DOHH2 (cell line): Measurements from ENCODE around the gene CPLANE2.
"Not testable (repeated sequence)": the region's sequence is repeated elsewhere in the genome, so short reads cannot be mapped to it uniquely, and the experiment has no call there.

Experiments
- H3F3A ChIP-seq: fragments of 200-600 bp; sonication (generic), shearing (Covaris generic); 2 replicates; pipeline ENCODE4 v1.6.0; 2016; ENCODE audit warnings: antibody characterized with exemption, mild to moderate bottlenecking; ENCODE audit not compliant: control insufficient read depth, insufficient read depth
- H3K27ac ChIP-seq: fragments of 200-600 bp; sonication (generic); 2 replicates; pipeline ENCODE4 v1.5.1; 2014; ENCODE audit warnings: low read depth, mild to moderate bottlenecking, low read length, moderate library complexity
- H3K27me3 ChIP-seq: fragments of 200-600 bp; sonication (generic); 2 replicates; pipeline ENCODE4 v1.6.1; 2014; ENCODE audit warnings: mild to moderate bottlenecking, low read length, mixed read lengths; ENCODE audit not compliant: control insufficient read depth
- H3K36me3 ChIP-seq: fragments of 200-600 bp; sonication (generic); 2 replicates; pipeline ENCODE4 v1.6.1; 2014; ENCODE audit warnings: mild to moderate bottlenecking, low read length, moderate library complexity, mixed read lengths; ENCODE audit not compliant: control insufficient read depth
- H3K4me1 ChIP-seq: fragments of 200-600 bp; sonication (generic); 2 replicates; pipeline ENCODE4 v1.6.1; 2014; ENCODE audit warnings: mild to moderate bottlenecking, low read length, mixed read lengths; ENCODE audit not compliant: control insufficient read depth
- H3K4me2 ChIP-seq: fragments of 200-600 bp; sonication (generic); 2 replicates; pipeline ENCODE4 v1.6.0; 2014; ENCODE audit warnings: mild to moderate bottlenecking, low read length, moderate library complexity
- H3K4me3 ChIP-seq: fragments of 200-600 bp; sonication (generic); 2 replicates; pipeline ENCODE4 v1.5.1; 2014; ENCODE audit warnings: mild to moderate bottlenecking, low read length, mixed read lengths
- H3K79me2 ChIP-seq: fragments of 200-600 bp; sonication (generic); 2 replicates; pipeline ENCODE4 v1.6.1; 2014; ENCODE audit warnings: mild to moderate bottlenecking, low read length, mixed read lengths; ENCODE audit not compliant: control insufficient read depth
- H3K9me2 ChIP-seq: fragments of 200-600 bp; sonication (generic); replicated peaks from 2 replicates; pipeline ENCODE4 v1.6.1; 2014; ENCODE audit warnings: mild to moderate bottlenecking, low read length, mixed read lengths; ENCODE audit not compliant: control insufficient read depth
- H3K9me3 ChIP-seq: fragments of 200-600 bp; sonication (generic); 2 replicates; pipeline ENCODE4 v1.6.1; 2014; ENCODE audit warnings: antibody characterized with exemption, low read length, mixed read lengths; ENCODE audit not compliant: control insufficient read depth, insufficient read depth
- H4K20me1 ChIP-seq: fragments of 200-600 bp; sonication (generic); 2 replicates; pipeline ENCODE4 v1.6.0; 2014; ENCODE audit warnings: low read depth, mild to moderate bottlenecking, antibody characterized with exemption, low read length, moderate library complexity; ENCODE audit not compliant: control insufficient read depth, insufficient read depth
- CTCF ChIP-seq: fragments of 200-600 bp; sonication (generic); IDR thresholded peaks from one replicate; pipeline ENCODE4 v1.5.1; 2014; ENCODE audit warnings: antibody characterized with exemption, mild to moderate bottlenecking, low read depth, low read length; ENCODE audit not compliant: poor library complexity, severe bottlenecking
- EZH2phosphoT487 ChIP-seq: fragments of 200-600 bp; sonication (generic); IDR thresholded peaks from 2 replicates; pipeline ENCODE4 v1.6.1; 2017; ENCODE audit warnings: borderline replicate concordance, mild to moderate bottlenecking, antibody characterized with exemption, low read length, moderate library complexity, mixed read lengths

Gene CPLANE2

DNA sequence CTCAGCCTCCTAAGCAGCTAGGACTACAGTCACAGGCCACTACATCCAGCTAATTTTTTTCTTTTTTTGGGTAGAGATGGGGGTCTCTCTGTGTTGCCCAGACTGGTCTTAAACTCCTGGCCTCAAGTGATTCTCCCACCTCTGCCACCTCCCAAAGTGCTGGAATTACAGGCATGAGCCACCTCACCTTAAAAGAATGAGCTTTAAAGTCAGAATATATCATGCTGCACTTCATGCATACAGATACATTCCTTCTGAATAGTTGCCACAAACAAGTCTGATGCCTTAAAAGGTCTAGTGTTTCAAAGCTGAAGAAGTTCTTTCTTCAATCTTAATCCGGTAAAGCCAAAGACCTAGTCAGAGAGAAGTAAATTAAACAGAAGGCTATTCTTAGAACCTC lies 23.8 kb upstream of the CPLANE2 start:
- Histone ChIP-seq H3K9me3 (no peaks in the 10 kb centered on the region), H3K27ac (no peak overlapping the region), H3K9me2 (no peaks in the 10 kb centered on the region), H3F3A (0 out of 2 replicates have a peak, but pooled peaks cover 3% of the 10 kb centered on the region), H4K20me1 (no peaks in the 10 kb centered on the region), H3K4me3 (no peak overlapping the region), H3K79me2 (no peaks in the 10 kb centered on the region), H3K4me1 (no peaks in the 10 kb centered on the region), H3K36me3 (peaks cover 9% of the 10 kb centered on the region), H3K27me3 (no peaks in the 10 kb centered on the region), H3K4me2 (no peak overlapping the region)
- TF ChIP-seq EZH2phosphoT487 (no peak), CTCF (no peak)

GRCh38 chr1:16258591-16259135 lies 21.7 kb upstream of the CPLANE2 start:
- Histone ChIP-seq H3K27me3 (no peaks in the 10 kb centered on the region), H3K9me3 (no peaks in the 10 kb centered on the region), H3K4me3 (no peak overlapping the region), H3K79me2 (no peaks in the 10 kb centered on the region), H3K4me1 (no peaks in the 10 kb centered on the region), H4K20me1 (no peaks in the 10 kb centered on the region), H3K9me2 (no peaks in the 10 kb centered on the region), H3K36me3 (peaks cover 29% of the 10 kb centered on the region), H3F3A (no peaks in the 10 kb centered on the region), H3K27ac (no peak overlapping the region), H3K4me2 (no peak overlapping the region)
- TF ChIP-seq CTCF (no peak), EZH2phosphoT487 (no peak)

DNA sequence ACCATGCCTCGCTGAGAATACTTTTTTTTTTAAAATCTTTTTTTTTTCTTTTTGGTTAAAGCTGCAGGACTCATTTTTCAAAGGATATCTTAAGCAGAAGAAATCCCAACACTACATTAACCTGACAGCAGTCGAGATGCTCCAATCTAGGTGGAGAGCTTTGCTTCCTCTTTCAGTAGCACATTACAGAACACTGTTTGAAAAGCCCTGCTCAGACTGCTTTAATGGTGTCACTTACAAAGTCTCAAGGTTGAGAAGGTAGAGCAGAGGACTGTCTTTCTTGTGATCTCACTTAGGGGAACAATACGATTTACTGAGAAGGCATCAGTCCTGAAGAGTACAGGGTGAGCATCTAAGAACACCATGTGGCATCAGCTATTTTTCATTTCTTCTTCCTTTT lies 21.0 kb upstream of the CPLANE2 start:
- no peak for TF ChIP-seq CTCF
- no peak for TF ChIP-seq EZH2phosphoT487
- Histone ChIP-seq H3K4me1 (no peaks in the 10 kb centered on the region), H3K27ac (no peak overlapping the region), H3K4me2 (no peak overlapping the region), H3K27me3 (no peaks in the 10 kb centered on the region), H4K20me1 (no peaks in the 10 kb centered on the region), H3K9me3 (no peaks in the 10 kb centered on the region), H3K4me3 (no peak overlapping the region), H3K9me2 (no peaks in the 10 kb centered on the region), H3K36me3 (peaks cover 36% of the 10 kb centered on the region), H3F3A (no peaks in the 10 kb centered on the region), H3K79me2 (no peaks in the 10 kb centered on the region)

DNA sequence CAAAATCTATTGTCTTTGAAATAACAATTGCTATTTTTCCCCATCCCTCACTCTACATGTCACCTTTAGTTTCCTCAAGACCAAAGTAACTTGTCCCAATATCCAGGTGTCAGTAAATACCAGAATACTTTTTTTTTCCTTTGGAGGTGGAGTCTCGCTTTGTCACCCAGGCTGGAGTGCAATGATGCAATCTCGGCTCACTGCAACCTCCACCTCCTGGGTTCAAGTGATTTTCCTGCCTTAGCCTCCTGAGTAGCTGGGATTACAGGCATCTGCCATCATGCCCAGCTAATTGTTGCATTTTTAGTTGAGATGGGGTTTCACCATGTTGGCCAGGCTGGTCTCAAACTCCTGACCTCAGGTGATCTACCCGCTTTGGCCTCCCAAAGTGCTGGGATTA lies 20.6 kb upstream of the CPLANE2 start:
- H3F3A ChIP-seq, H3K4me3 ChIP-seq, H4K20me1 ChIP-seq, H3K27me3 ChIP-seq, H3K79me2 ChIP-seq, H3K27ac ChIP-seq, H3K4me1 ChIP-seq, H3K9me3 ChIP-seq, H3K9me2 ChIP-seq, H3K4me2 ChIP-seq: not testable (repeated sequence)
- peaks cover 40% of the 10 kb centered on the region for H3K36me3 ChIP-seq
